ENCODE results near the gene HHIPL2.

HHIPL2 gene

GRCh38 chr1:222547944-222548671 is at the start of gene HHIPL2:
Gene HHIPL2 (minus strand): TSS chr1:222548104. CDS start chr1:222548044, 60 bp downstream.
- H3K4me1 ChIP-seq = peaks cover 0 to 4% (median 0%) of the 10 kb centered on the region in 4 donors
- H3K36me3 ChIP-seq = no peaks in the 10 kb centered on the region
- no peak within 1 kb of the TSS for H3K27ac ChIP-seq
- no peaks in the 10 kb centered on the region for H3K9me3 ChIP-seq
- no peak within 1 kb of the TSS for H3K4me3 ChIP-seq
- no peak for DNase-seq
- peaks cover 0 to 7% of the 10 kb centered on the region in 2 donors for H3K27me3 ChIP-seq
- intact Hi-C loops (cut with DNase I; ENCODE audit: low total_unique reads) = no loop called here
- TF ChIP-seq CTCF (IDR thresholded peaks at IDR 0.05) = no peak

GRCh38 chr1:222596696-222597095 is 48.8 kb upstream of the HHIPL2 start:
- no peaks in the 10 kb centered on the region for H3K36me3 ChIP-seq
- no peak overlapping the region for H3K4me3 ChIP-seq
- no peak for DNase-seq
- TF ChIP-seq CTCF (IDR thresholded peaks at IDR 0.05) = no peak
- no peaks in the 10 kb centered on the region for H3K4me1 ChIP-seq
- H3K27me3 ChIP-seq = no peaks in the 10 kb centered on the region
- H3K27ac ChIP-seq = no peak overlapping the region
- intact Hi-C loops (cut with DNase I; ENCODE audit: low total_unique reads) = no loop called here
- no peaks in the 10 kb centered on the region for H3K9me3 ChIP-seq

GRCh38 chr1:222594789-222595188 is 46.9 kb upstream of the HHIPL2 start:
- H3K27ac ChIP-seq = no peak overlapping the region
- H3K27me3 ChIP-seq = no peaks in the 10 kb centered on the region
- H3K4me1 ChIP-seq = peaks cover 0 to 9% (median 5%) of the 10 kb centered on the region in 4 donors
- no peak for DNase-seq
- H3K9me3 ChIP-seq = no peaks in the 10 kb centered on the region
- H3K4me3 ChIP-seq = no peak overlapping the region
- intact Hi-C loops (cut with DNase I; ENCODE audit: low total_unique reads) = no loop called here
- no peak for TF ChIP-seq CTCF (IDR thresholded peaks at IDR 0.05)
- H3K36me3 ChIP-seq = no peaks in the 10 kb centered on the region

DNA sequence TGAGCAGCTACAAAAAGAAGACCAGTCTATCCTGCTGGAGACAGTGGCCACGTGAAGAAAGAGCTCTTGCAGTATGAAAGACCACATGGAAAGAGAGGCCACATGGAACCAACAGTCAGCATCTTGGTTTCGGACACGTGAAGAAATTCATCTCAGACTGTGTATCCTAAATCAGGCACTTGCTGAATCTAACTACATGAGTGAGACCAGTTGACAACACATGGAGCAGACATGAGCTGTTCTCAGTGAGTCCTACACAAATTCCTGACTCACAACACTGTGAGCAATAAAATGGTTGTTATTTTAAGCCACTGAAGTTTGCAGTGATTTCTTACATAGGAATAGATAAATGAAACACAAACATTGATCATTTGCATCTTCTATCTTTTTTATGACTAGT is 44.3 kb upstream of the HHIPL2 start:
- no peak overlapping the region for H3K4me3 ChIP-seq
- peaks cover 0 to 4% (median 0%) of the 10 kb centered on the region in 3 donors for H3K36me3 ChIP-seq
- peaks cover 0 to 22% (median 15%) of the 10 kb centered on the region in 4 donors for H3K4me1 ChIP-seq
- H3K27me3 ChIP-seq = no peaks in the 10 kb centered on the region
- no peak for TF ChIP-seq CTCF (IDR thresholded peaks at IDR 0.05)
- intact Hi-C loops (cut with DNase I; ENCODE audit: low total_unique reads) = no loop called here
- H3K27ac ChIP-seq = no peak overlapping the region
- H3K9me3 ChIP-seq = no peaks in the 10 kb centered on the region
- DNase-seq = no peak

DNA sequence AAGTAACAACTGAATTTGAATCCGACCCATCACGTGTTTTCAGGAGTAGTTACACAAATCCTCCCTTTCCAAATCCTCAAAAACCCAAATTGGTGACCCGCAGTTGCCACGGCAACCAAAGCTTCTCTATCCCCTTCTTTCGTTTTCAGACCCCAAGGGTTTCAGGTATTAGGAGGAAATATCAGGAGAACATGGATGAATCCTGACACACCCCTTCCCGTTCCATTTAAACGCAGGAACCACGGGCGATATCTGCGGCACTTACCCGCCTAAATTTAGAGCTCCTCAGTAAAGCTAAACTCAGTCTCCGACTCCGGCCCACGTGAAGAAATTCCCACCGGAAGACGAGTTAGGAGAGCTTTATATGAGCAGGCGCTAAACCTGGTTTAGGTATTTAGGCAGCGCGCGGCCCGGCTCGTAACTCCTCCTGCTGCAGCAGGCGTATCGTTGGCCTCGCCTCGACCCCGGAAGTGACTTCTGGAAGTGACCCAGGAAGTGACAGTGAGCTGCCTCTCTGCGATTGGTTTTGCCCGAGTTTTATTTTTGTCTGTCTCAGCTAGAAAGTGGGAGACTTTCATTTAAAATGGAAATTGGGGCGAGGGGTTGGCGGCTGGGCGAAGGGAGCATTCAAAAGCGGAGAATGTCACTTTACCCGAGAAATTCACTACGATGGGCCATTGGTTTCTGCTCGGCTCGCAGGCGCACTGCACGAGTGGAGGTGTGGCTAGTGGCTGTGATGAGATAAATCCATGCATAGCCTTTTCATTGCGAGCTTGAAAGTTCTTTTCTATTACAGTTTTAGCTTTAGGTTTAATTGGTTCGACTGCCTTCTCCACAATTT is 41.8 kb upstream of the HHIPL2 start, which contains the start of gene TAF1A:
Gene TAF1A, minus strand, starts transcription at position 472 of the 841 bp plus-strand sequence.
- no peaks in the 10 kb centered on the region for H3K27me3 ChIP-seq
- peak; percentile 83 to 90 for DNase-seq
- peak within 1 kb of the TSS; percentile 58 to 77 for H3K4me3 ChIP-seq
- intact Hi-C loops (cut with DNase I; ENCODE audit: low total_unique reads) = no loop called here
- TF ChIP-seq CTCF (IDR thresholded peaks at IDR 0.05) = no peak
- H3K9me3 ChIP-seq = no peaks in the 10 kb centered on the region
- peaks cover 0 to 11% (median 8%) of the 10 kb centered on the region in 3 donors for H3K36me3 ChIP-seq
- peaks cover 0 to 23% (median 16%) of the 10 kb centered on the region in 4 donors for H3K4me1 ChIP-seq
- peak within 1 kb of the TSS; percentile 76 to 80 for H3K27ac ChIP-seq
